Neural progenitor cell (in vitro differentiated cells): Measurements from ENCODE around the gene TBCA.

Experiments
- CTCF ChIP-seq: fragments of 200-600 bp; sonication (generic); IDR thresholded peaks from 2 replicates; pipeline ENCODE4 v1.5.1; 2017; ENCODE audit warnings: antibody characterized with exemption, mild to moderate bottlenecking
- EZH2 ChIP-seq: fragments of 200-600 bp; sonication (generic); IDR thresholded peaks from 2 replicates; pipeline ENCODE4 v1.6.1; 2017; ENCODE audit warnings: antibody characterized with exemption, mild to moderate bottlenecking, moderate library complexity
- EZH2phosphoT487 ChIP-seq: fragments of 200-600 bp; sonication (generic); IDR thresholded peaks from 2 replicates; pipeline ENCODE4 v1.6.1; 2017; ENCODE audit warnings: antibody characterized with exemption

DNA sequence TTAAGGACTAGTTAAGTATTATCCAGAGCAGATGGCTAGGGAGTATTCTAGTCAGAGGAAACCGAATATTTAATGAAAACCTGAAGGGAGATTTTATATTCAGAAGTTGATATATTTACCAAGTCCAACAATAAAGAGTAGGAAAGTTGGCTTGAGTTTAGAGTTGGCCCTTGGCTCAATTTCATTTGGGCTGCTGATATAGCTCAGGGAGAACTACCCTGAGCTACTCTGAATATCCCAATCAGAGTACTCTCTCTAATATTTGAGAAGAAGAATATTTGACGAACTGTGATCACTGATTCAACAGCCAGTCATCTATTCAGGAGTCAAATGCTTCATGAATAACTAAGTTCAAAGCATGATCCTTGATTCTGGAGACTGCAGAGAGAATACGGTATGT is 34.5 kb downstream of the TBCA start:
- no peak for TF ChIP-seq EZH2
- TF ChIP-seq CTCF: no peak
- no peak for TF ChIP-seq EZH2phosphoT487
